HG03571 (cell line): ENCODE results near the gene GIT2.
A peak's percentile ranks its signal among the peaks of the same experiment; 100 is the strongest.
"Not testable (repeated sequence)": the region's sequence is repeated elsewhere in the genome, so short reads cannot be mapped to it uniquely, and the experiment has no call there.

Source experiments
- ATAC-seq: cut with Tn5 transposase; IDR thresholded peaks from one replicate; pipeline ENCODE4 v1.9.1; 2021; ENCODE audit not compliant: unreplicated experiment

The GIT2 gene

GRCh38 chr12:110005319-110005973, 9.3 kb upstream of the GIT2 start:
- peak; percentile 55 for ATAC-seq

DNA sequence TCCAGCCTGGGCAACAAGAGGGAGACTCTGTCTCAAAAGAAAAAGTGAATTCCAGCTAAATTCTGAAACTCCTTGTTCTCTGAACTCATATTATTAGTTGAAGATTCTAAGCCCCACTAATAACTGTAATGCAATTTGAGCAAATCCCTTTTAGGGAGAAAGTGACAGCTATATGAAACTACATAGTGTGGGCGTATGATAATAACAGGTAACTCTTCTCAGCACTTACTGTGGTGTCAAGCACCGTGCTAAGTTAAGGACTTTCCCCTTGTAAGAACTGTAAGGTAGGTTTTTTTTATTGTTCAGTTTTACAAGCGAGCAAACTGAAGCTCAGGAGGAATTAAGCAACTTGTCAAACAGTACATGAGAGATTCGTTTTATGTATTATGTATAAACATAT, 8.4 kb upstream of the GIT2 start:
- no peak for ATAC-seq

GRCh38 chr12:110002676-110003515, 6.7 kb upstream of the GIT2 start:
- no peak for ATAC-seq

DNA sequence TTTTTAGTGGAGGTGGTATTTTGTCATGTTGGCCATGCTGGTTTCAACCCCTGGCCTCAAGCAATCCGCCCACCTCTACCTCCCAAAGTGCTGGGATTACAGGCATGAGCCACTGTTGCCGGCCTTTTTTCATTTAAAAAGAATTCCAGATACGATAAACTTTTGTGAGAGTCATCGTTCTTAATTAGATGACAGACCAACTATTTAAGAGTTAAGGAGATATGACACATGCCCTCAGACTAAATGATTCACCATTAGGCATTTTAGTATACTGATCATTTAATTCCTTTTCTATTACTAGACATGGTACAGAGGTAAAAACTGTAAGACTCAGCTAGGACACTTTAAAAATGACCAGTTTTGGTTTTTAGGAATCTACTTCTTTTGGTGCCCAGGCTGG, 5.4 kb upstream of the GIT2 start:
- ATAC-seq: no peak

GRCh38 chr12:109999983-110000505, 3.9 kb upstream of the GIT2 start:
- no peak for ATAC-seq

GRCh38 chr12:109999649-109999971, 3.4 kb upstream of the GIT2 start:
- ATAC-seq: no peak

DNA sequence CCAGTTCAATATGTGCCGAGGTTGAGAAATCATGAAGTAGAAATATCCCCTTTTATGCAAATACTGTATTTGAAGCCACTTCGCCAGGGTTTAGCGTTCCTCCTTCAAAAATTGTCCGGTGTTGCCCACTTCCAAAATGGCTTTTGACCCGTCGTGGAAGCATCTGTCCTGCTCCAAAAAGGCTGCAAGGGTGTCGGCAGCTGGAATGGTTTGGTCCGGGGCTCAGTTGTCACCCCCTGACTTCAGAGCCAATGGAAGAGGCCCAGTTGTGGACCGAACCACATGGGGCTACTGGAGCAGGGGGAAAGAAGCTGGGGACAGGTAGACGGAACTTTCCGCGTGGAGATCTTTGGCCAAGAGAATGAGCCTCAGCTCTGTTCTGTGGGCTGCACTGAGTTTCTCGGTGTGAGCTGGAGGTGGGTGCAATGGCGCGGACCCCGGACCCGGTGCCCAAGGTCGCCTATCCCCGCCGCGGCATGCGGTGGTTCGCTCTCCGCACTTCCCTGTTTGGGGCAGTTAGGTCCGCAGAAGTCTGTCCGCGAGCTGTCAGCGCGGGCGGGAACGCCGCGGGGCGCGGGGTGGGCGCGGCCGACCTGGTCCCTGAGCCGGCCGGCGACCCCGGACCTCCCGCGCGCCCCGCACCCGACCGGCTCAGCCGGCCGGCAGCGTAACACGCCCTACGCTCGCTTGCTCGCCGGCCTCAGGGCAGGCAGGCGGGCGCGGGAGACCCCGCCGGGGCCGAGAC, 2.9 kb upstream of the GIT2 start, which contains the start of gene ANKRD13A:
ANKRD13A (plus strand) TSS at position 527 of the 745 bp plus-strand sequence. CDS start 259 bp downstream, outside the sequence.
- ATAC-seq: peak; percentile 46

DNA sequence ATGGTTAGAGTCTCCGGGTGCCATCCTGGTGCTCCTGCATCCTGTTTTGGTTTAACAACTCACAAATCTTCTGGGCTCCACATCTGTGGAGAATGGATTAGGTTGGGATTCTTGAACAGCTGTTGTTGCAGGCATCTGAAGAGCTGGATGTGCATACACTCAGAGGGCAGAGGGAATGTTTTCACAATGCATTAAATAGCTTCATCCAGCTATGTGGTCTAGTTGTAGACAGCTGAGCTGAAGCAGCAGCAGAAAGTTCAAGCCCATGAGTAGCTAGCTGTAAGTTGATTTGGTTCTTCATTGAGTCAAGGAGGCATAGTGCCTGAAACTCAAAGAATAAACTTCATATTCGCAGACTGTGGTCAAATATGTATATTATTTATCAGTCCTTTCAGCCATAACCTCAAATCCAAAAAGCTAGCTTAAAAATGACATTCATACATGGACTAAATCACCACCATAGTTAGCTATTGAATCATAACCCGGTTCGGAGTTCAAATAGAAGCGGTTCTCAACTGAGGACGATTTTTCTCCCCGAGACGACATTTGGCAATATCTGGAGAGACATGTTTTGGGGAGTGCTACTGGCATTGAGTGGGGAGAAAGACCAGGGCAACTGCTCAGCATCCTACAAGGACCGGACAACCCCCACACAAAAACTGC, 2.2 kb upstream of the GIT2 start:
- no peak for ATAC-seq

DNA sequence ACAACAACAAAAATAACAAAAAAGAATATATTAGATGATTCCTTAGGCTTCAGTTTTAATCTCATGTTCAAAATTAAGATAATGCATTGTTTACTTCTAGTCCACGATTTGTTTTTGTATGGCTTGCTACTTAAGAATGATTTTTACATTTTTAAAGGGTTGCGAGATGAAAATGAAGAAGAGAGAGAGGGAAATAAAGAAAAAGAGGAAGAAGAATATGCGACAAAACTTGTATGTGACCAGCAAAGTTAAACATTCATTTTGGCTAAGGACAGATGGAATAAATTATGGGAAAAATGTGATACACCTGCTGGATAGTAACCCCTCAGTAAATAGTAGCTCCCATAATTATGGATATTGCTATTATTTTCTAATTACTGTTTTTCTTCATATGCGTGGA, 1.2 kb upstream of the GIT2 start:
- ATAC-seq: no peak

GRCh38 chr12:109996483-109996853, 300 bp upstream of the GIT2 start:
- ATAC-seq: no peak

DNA sequence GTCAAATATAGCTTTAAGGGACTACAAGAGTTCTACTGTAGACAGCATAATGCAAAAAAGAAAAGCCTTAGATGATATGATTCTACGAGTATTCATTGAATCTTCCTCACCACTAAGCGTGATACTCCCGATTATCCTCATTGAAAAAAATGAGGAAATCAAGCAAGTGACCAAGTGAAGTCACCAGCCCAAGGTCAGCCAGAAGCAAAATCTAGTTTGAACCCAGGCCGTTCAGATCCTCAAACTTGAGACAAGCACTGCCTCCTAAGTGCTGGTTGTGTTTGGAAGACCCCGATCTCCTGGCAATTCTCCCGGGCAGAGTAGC, 845 bp downstream of the GIT2 start:
- ATAC-seq: no peak

GRCh38 chr12:109994401-109995175, 1.6 kb downstream of the GIT2 start:
- no peak for ATAC-seq

DNA sequence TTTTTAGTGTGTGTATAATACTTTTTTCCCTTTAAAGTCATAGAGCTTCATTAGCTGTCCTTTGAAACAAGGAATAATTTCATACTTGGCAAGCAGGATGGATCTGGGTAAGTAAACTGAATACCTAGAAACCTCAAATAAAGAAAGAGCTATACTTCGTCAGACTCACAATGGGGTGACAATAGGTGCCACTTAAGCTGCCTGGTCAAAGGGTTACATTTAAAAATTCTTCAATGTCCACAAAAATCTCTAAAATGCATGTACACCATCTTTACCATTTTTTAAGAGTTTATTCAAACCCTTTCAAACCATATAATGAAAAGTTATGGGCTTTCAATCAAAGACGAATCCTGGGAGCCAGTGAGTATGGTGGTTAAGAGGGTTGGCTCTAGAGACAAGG, 3.1 kb downstream of the GIT2 start:
- no peak for ATAC-seq

DNA sequence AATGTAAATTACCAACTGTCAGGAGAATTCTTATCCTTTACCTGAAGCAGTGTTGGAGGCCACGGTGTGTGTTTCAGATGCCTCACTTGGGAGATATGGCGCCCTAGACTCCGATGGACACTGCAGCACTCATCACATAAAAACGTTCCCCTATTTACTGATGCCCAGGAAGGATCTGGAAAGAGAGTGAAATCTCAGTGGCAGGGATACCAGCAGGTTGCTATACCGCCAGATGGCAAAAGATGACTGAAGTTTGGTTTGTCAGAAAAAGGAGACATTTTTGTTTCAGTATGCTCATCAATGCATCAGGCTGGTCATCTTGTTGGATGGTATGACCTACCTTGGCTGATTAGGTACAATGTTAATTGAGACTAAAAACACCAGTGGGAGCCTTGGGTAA, 4.6 kb downstream of the GIT2 start:
- no peak for ATAC-seq

DNA sequence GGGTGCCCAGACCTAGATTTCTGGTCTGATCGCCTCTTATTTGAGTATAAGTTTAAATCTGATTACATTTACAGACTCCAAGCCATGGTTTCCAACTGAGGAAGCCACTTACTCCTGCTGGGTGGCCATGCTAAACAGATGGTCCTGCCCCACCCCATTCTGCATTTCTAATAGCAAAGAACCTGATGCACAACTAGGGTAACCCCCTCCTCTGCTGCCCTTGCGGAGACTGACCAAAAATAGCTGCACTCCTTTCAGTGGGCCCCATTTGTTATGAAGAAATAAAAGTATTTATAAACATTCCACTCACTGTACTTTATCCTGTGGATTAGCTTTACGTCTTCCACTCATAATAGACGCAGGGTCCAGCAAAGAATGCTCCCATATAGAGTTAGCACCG, 6.8 kb downstream of the GIT2 start:
- ATAC-seq: no peak

- ATAC-seq: no peak
Measured at GRCh38 chr12:109988903-109989302, 7.3 kb downstream of the GIT2 start.

- ATAC-seq: no peak
Measured at GRCh38 chr12:109988274-109988673, 7.9 kb downstream of the GIT2 start.

GRCh38 chr12:109987615-109988014, 8.6 kb downstream of the GIT2 start:
- ATAC-seq: no peak

- ATAC-seq: not testable (repeated sequence)
Measured at GRCh38 chr12:109986236-109986635, 9.9 kb downstream of the GIT2 start.

DNA sequence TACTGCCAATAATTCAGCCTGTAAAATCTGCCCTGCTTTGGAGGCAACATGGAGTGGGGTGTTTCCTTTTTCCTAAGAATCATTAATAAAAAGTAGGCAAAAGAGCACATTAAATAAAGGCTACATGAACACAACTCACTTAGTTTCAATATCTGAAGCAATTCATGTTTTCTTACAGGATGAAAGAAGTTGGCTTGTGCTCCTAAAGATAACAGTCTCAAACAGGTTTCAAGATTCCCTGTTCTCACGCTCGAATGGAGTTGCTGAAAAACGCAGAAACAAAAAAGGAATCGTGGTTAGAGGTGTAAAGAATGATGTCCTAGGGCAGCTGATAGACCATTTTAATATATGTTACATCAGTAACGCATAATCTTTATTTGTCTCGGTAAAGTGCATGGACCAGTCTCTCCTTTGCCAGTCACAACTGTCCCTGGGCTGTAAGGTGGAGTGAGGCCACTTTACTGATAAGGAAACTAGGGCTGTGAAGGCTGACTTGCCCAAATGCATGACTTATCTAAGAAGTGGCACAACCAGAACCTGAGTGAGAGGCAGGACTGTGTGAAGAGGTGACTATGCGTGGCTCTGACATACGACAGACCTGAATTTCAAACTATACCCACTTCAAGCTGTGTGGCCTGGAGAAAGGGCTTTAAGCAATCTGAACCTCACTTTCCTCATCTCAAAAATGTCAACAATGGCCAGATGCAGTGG, 12.6 kb downstream of the GIT2 start:
- ATAC-seq: no peak
